A549 (cell line): Measurements from ENCODE around the gene TPCN2. TPM values are rescaled to one million over a fixed set of nuclear protein-coding genes. Genes with fewer than 3 reads are reported as not detected.

Source experiments
- ATAC-seq, 2 experiments: fragments of 200-7000 bp in 1 of 2; fragments of >200 bp in 1 of 2; cut with Nextera tagmentation in 1 of 2; cut with Tn5 transposase in 1 of 2; 3 replicates each; pipeline versions ENCODE4 v1.8.0 to v1.9.1; 2018 to 2020; ENCODE audit warnings: mild to moderate bottlenecking in 1 of 2, moderate library complexity in 1 of 2
- CTCF ChIA-PET: fragments of 300-600 bp; sonication (Branson Sonifier 250); formaldehyde crosslinking; extraction: SDS; loops from one replicate; lab custom pipeline; 2021; ENCODE audit warnings: antibody characterized with exemption, inconsistent platforms; lab: Yijun Ruan, JAX
- POLR2A ChIA-PET: fragments of 350-600 bp; formaldehyde crosslinking; extraction: SDS; loops from one replicate; lab custom pipeline; 2021; ENCODE audit warnings: antibody characterized with exemption, inconsistent platforms; lab: Yijun Ruan, JAX
- DNase-seq, 2 experiments: peaks; one replicate each; pipeline versions ENCODE4 v3.0.0 to v3.0.0-alpha.2; 2011 to 2016; ENCODE audit warnings: low read depth in 1 of 2, low spot score in 1 of 2
- FAIRE-seq: peaks from 2 replicates; lab custom pipeline; 2011; peaks lifted over from hg19 to GRCh38; lab: Jason Lieb, UNC
- H3K27ac ChIP-seq, 2 experiments: fragments of >200 bp; sonication (Bioruptor Twin); formaldehyde crosslinking; 3 replicates each; pipeline ENCODE4 v1.5.1; 2016 to 2017
- H3K4me1 ChIP-seq: fragments of >200 bp; sonication (Bioruptor Twin); formaldehyde crosslinking; 3 replicates; pipeline ENCODE4 v1.6.1; 2016
- H3K4me2 ChIP-seq: fragments of >200 bp; sonication (Bioruptor Twin); formaldehyde crosslinking; 3 replicates; pipeline ENCODE4 v1.6.1; 2016
- H3K4me3 ChIP-seq: fragments of >200 bp; sonication (Bioruptor Twin); formaldehyde crosslinking; 3 replicates; pipeline ENCODE4 v1.5.1; 2016
- H3K9me3 ChIP-seq: fragments of >200 bp; sonication (Bioruptor Twin); formaldehyde crosslinking; 3 replicates; pipeline ENCODE4 v1.6.1; 2016
- BCL3 ChIP-seq: fragments of >200 bp; sonication (Bioruptor Twin); formaldehyde crosslinking; IDR thresholded peaks from 3 replicates; pipeline ENCODE4 v1.6.1; 2016
- CHD4 ChIP-seq: fragments of 200-600 bp; sonication (generic); IDR thresholded peaks from 2 replicates; pipeline ENCODE4 v1.6.1; 2016; ENCODE audit warnings: antibody characterized with exemption, mild to moderate bottlenecking, borderline replicate concordance
- EHF ChIP-seq: fragments of 250-450 bp; sonication (Bioruptor Pico); IDR thresholded peaks from 2 replicates; pipeline ENCODE4 v1.5.0; 2020; ENCODE audit warnings: mild to moderate bottlenecking
- EHMT2 ChIP-seq: fragments of 200-600 bp; sonication (generic); IDR thresholded peaks from 2 replicates; pipeline ENCODE4 v1.6.1; 2016; ENCODE audit warnings: antibody characterized with exemption, low read depth, mild to moderate bottlenecking, moderate library complexity
- ESRRA ChIP-seq: fragments of 150-350 bp; IDR thresholded peaks from 2 replicates; pipeline ENCODE4 v1.6.1; 2014; ENCODE audit warnings: mild to moderate bottlenecking, low read length, borderline replicate concordance
- FOSL2 ChIP-seq, 2 experiments: fragments of 450-650 bp in 1 of 2; fragments of >200 bp in 1 of 2; sonication (Bioruptor Twin) in 1 of 2; formaldehyde crosslinking; IDR thresholded peaks; 2 replicates each; pipeline versions ENCODE4 v1.5.0 to v1.6.1; 2016 to 2020; ENCODE audit warnings: mild to moderate bottlenecking in 1 of 2, moderate library complexity in 1 of 2
- FOXS1 ChIP-seq: fragments of 250-450 bp; sonication (Bioruptor Pico); IDR thresholded peaks from 2 replicates; pipeline ENCODE4 v1.5.0; 2020; ENCODE audit warnings: mild to moderate bottlenecking, moderate library complexity
- GATA3 ChIP-seq: IDR thresholded peaks from 2 replicates; pipeline ENCODE4 v1.6.1; 2012; ENCODE audit warnings: borderline replicate concordance
- HEYL ChIP-seq: fragments of 250-450 bp; sonication (Bioruptor Pico); IDR thresholded peaks from 2 replicates; pipeline ENCODE4 v1.8.0; 2021; ENCODE audit warnings: mild to moderate bottlenecking, moderate library complexity
- HOXA7 ChIP-seq: fragments of 250-450 bp; sonication (Bioruptor Pico); IDR thresholded peaks from 2 replicates; pipeline ENCODE4 v1.5.0; 2020; ENCODE audit warnings: mild to moderate bottlenecking, moderate library complexity
- HOXB13 ChIP-seq: fragments of 250-450 bp; sonication (Bioruptor Pico); IDR thresholded peaks from 2 replicates; pipeline ENCODE4 v1.5.0; 2020; ENCODE audit warnings: low read depth, mild to moderate bottlenecking, moderate library complexity
- HOXB5 ChIP-seq: fragments of 250-450 bp; sonication (Bioruptor Pico); IDR thresholded peaks from 2 replicates; pipeline ENCODE4 v1.5.0; 2020; ENCODE audit warnings: mild to moderate bottlenecking, moderate library complexity
- JUN ChIP-seq, 2 experiments: fragments of >200 bp; sonication (Bioruptor Twin); formaldehyde crosslinking; IDR thresholded peaks; 2 replicates in 1 of 2; 3 replicates in 1 of 2; pipeline ENCODE4 v1.6.1; 2016 to 2017
- KDM1A ChIP-seq: fragments of 200-600 bp; sonication (generic); IDR thresholded peaks from 2 replicates; pipeline ENCODE4 v1.6.1; 2016; ENCODE audit warnings: low read depth, mild to moderate bottlenecking
- KDM5A ChIP-seq: fragments of 200-600 bp; sonication (generic); IDR thresholded peaks from 2 replicates; pipeline ENCODE4 v1.6.1; 2016; ENCODE audit warnings: antibody characterized with exemption, mild to moderate bottlenecking
- MAZ ChIP-seq: fragments of 150-350 bp; IDR thresholded peaks from 2 replicates; pipeline ENCODE4 v1.6.1; 2014; ENCODE audit warnings: antibody characterized with exemption, low read depth, low read length, borderline replicate concordance
- MYC ChIP-seq: IDR thresholded peaks from 2 replicates; pipeline ENCODE4 v1.6.1; 2012; ENCODE audit warnings: mild to moderate bottlenecking, inconsistent platforms, low read length, improper control_type of control experiment, borderline replicate concordance
- NFE2L2 ChIP-seq: fragments of 150-350 bp; conservative IDR thresholded peaks from 2 replicates; pipeline ENCODE4 v1.6.1; 2014; ENCODE audit warnings: low read length
- NR3C1 ChIP-seq: fragments of >200 bp; sonication (Bioruptor Twin); formaldehyde crosslinking; IDR thresholded peaks from 3 replicates; pipeline ENCODE4 v1.6.1; 2017
- PHF8 ChIP-seq: fragments of 200-600 bp; sonication (generic); IDR thresholded peaks from 2 replicates; pipeline ENCODE4 v1.6.1; 2016; ENCODE audit warnings: low read depth, mild to moderate bottlenecking, antibody characterized with exemption, moderate library complexity, borderline replicate concordance
- POLR2AphosphoS2 ChIP-seq: conservative IDR thresholded peaks from 2 replicates; pipeline ENCODE4 v1.6.1; 2012; ENCODE audit warnings: low read length, improper control_type of control experiment, inconsistent platforms
- RAD21 ChIP-seq, 2 experiments: fragments of >200 bp in 1 of 2; sonication (Bioruptor Twin) in 1 of 2; formaldehyde crosslinking in 1 of 2; IDR thresholded peaks in 1 of 2; conservative IDR thresholded peaks in 1 of 2; 2 replicates in 1 of 2; 3 replicates in 1 of 2; pipeline ENCODE4 v1.6.1; 2012 to 2018; ENCODE audit warnings: inconsistent platforms in 1 of 2
- RCOR1 ChIP-seq: fragments of 150-350 bp; IDR thresholded peaks from 2 replicates; pipeline ENCODE4 v1.6.1; 2014; ENCODE audit warnings: antibody characterized with exemption, low read length, low read depth
- USF2 ChIP-seq: fragments of 450-650 bp; IDR thresholded peaks from 2 replicates; pipeline ENCODE4 v1.6.1; 2014; ENCODE audit warnings: antibody characterized with exemption
- ZFP36 ChIP-seq: fragments of 450-650 bp; IDR thresholded peaks from 2 replicates; pipeline ENCODE4 v1.6.1; 2014; ENCODE audit warnings: borderline replicate concordance; ENCODE audit not compliant: partially characterized antibody
- ZNF302 ChIP-seq: fragments of 250-450 bp; sonication (Bioruptor Pico); IDR thresholded peaks from 2 replicates; pipeline ENCODE4 v1.9.0; 2021; ENCODE audit warnings: inconsistent platforms, mild to moderate bottlenecking, moderate library complexity
- ZSCAN20 ChIP-seq: fragments of 250-450 bp; sonication (Bioruptor Pico); IDR thresholded peaks from 2 replicates; pipeline ENCODE4 v1.8.0; 2022; ENCODE audit warnings: mild to moderate bottlenecking, moderate library complexity
- WGBS: methylation state at CpG from one replicate; pipeline ENCODE4 v1.1.6; 2017; ENCODE audit errors: missing lambda C conversion rate; 5-methylcytosine and 5-hydroxymethylcytosine counted together
- polyA plus RNA-seq, 4 experiments: library from polyadenylated mRNA; depleted of rRNA in 3 of 4; stranded (reverse); fragments of >200 nt; fragmentation: RNase III in 1 of 4; extraction: RNeasy Plus Mini Kit Qiagen cat#74134 plus additional on column Dnase treatment in 1 of 4; gene quantifications; 2 replicates in 3 of 4; 3 replicates in 1 of 4; pipeline ENCODE4 v1.2.3, GENCODE V29; 2011 to 2017
- TF ChIP-seq, protein P1 (sequence below): fragments of 200-600 bp; sonication (generic); IDR thresholded peaks from 2 replicates; pipeline ENCODE4 v1.6.1; 2016; ENCODE audit warnings: antibody characterized with exemption, mild to moderate bottlenecking, moderate library complexity
- TF ChIP-seq, protein P2 (sequence below): IDR thresholded peaks from 2 replicates; pipeline ENCODE4 v1.6.1; 2012
- TF ChIP-seq, protein P3 (sequence below): fragments of 150-350 bp; IDR thresholded peaks from 2 replicates; pipeline ENCODE4 v1.6.1; 2014; ENCODE audit warnings: low read depth, mild to moderate bottlenecking, low read length

TPCN2 gene
- polyA plus RNA-seq, 2 of the 4 experiments (the other 2 are of a cell fraction), result 8.1 to 8.8 TPM

DNA sequence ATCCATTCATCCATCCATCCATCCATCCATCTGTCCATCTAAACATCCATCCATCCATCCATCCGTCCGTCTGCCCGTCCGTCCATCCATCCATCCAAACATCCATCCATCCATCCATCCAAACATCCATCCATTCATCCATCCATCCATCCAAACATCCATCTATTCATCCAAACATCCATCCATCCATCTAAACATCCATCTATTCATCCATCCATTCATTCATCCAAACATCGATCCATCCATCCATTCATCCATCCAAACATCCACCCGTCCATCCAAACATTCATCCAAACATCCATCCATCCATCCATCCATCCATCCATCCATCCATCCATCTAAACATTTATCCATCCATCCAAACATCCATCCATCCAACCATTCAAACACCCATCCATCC lies 61.7 kb downstream of the TPCN2 start:
- no peak for ATAC-seq
- WGBS, result 81% methylated on average over 6 of the region's 6 CpGs

DNA sequence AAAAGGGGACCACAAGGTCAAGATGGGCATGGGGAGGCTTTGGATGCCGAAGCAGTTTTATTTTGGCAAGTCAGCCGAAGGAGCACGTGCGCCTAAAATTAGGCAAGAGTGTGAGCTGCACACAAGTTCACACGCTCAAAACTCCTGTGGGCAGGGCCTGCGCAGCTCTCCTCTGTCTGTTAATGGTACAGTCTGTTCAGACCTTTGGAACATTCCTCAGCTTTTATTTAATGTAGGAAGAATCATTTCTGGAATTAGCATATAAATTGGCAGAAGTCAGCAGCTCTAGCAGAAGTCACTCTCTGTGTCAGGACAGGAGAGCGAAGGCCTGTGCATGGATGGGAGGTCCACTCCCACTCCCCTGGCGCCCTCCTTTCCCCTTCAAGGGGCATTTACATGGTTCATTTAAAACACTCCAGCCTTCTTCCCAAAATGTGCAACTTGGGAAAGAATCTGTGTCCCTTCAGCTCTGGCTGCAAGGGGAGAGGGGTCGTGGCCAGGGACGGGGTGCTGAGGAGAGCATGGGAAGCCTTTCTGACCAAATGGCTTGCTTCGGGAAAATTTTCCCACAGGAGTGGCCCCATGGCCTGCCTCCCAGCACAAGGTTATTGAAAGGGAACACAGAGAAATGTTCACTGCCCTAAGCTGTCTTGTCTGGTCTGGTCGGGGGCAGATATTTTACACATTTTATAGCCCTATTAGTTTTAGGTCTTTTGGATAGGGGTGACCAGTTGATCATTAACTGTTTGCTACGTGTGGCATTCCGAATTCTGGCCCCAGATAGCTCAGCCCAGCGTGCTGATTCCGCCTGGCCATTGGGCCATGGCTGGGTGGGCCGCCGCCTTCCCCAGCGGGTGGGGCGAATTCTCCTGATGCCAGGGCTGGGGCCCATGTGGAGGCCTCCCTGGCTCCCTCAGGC lies 63.2 kb downstream of the TPCN2 start:
- ATAC-seq (no peak), FAIRE-seq (no peak), DNase-seq (no peak)
- no peak overlapping the region for H3K4me3 ChIP-seq
- peaks cover 17% of the 10 kb centered on the region for H3K4me1 ChIP-seq
- ChIA-PET CTCF (interaction anchor here (0.7 to 2.1 kb wide), 6 partner anchors 9 to 556 kb away, joined by 3 to 11 read pairs (median 5); no protein-coding TSS in a partner anchor), POLR2A (no interaction called here)
- H3K27ac ChIP-seq, result peak overlapping the region; percentile 35 to 52; a peak in 3 of 6 replicates
- 88% methylated on average over 20 of the region's 20 CpGs for WGBS
- no peak for TF ChIP-seq HOXA7 (CRISPR knock-in tag)
- TF ChIP-seq CHD4, result no peak
- TF ChIP-seq RCOR1, result no peak
- no peak for TF ChIP-seq NFE2L2
- no peak for TF ChIP-seq KDM1A
- no peak for TF ChIP-seq ESRRA
- no peak for TF ChIP-seq ZSCAN20 (CRISPR knock-in tag)
- TF ChIP-seq ZNF302 (CRISPR knock-in tag), result no peak
- TF ChIP-seq, protein P1, sequence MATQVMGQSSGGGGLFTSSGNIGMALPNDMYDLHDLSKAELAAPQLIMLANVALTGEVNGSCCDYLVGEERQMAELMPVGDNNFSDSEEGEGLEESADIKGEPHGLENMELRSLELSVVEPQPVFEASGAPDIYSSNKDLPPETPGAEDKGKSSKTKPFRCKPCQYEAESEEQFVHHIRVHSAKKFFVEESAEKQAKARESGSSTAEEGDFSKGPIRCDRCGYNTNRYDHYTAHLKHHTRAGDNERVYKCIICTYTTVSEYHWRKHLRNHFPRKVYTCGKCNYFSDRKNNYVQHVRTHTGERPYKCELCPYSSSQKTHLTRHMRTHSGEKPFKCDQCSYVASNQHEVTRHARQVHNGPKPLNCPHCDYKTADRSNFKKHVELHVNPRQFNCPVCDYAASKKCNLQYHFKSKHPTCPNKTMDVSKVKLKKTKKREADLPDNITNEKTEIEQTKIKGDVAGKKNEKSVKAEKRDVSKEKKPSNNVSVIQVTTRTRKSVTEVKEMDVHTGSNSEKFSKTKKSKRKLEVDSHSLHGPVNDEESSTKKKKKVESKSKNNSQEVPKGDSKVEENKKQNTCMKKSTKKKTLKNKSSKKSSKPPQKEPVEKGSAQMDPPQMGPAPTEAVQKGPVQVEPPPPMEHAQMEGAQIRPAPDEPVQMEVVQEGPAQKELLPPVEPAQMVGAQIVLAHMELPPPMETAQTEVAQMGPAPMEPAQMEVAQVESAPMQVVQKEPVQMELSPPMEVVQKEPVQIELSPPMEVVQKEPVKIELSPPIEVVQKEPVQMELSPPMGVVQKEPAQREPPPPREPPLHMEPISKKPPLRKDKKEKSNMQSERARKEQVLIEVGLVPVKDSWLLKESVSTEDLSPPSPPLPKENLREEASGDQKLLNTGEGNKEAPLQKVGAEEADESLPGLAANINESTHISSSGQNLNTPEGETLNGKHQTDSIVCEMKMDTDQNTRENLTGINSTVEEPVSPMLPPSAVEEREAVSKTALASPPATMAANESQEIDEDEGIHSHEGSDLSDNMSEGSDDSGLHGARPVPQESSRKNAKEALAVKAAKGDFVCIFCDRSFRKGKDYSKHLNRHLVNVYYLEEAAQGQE, result no peak
- TF ChIP-seq USF2, result no peak
- no peak for TF ChIP-seq HEYL (CRISPR knock-in tag)
- TF ChIP-seq, protein P2, sequence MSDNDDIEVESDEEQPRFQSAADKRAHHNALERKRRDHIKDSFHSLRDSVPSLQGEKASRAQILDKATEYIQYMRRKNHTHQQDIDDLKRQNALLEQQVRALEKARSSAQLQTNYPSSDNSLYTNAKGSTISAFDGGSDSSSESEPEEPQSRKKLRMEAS, result no peak
- no peak for TF ChIP-seq RAD21 (conservative IDR thresholded peaks at IDR 0.05 in 1 of 2, IDR thresholded peaks at IDR 0.05 in 1 of 2)
- TF ChIP-seq GATA3, result no peak
- no peak for TF ChIP-seq MYC
- TF ChIP-seq BCL3, result no peak
- TF ChIP-seq, protein P3, sequence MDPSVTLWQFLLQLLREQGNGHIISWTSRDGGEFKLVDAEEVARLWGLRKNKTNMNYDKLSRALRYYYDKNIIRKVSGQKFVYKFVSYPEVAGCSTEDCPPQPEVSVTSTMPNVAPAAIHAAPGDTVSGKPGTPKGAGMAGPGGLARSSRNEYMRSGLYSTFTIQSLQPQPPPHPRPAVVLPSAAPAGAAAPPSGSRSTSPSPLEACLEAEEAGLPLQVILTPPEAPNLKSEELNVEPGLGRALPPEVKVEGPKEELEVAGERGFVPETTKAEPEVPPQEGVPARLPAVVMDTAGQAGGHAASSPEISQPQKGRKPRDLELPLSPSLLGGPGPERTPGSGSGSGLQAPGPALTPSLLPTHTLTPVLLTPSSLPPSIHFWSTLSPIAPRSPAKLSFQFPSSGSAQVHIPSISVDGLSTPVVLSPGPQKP, result no peak
- TF ChIP-seq KDM5A, result no peak
- no peak for TF ChIP-seq POLR2AphosphoS2
- no peak for TF ChIP-seq HOXB13
- no peaks in the 10 kb centered on the region for H3K9me3 ChIP-seq
- no peak overlapping the region for H3K4me2 ChIP-seq

More for the DNA sequence above, 61.7 kb downstream of the TPCN2 start:
- CTCF ChIA-PET, result interaction anchor here (1.3 to 15.2 kb wide), 3 partner anchors 9 to 558 kb away, joined by 3 to 220 read pairs (median 13); no protein-coding TSS in a partner anchor
- no peaks in the 10 kb centered on the region for H3K9me3 ChIP-seq
- no peak overlapping the region for H3K4me3 ChIP-seq
- no peak overlapping the region for H3K27ac ChIP-seq
- TF ChIP-seq, protein P3, result no peak
- TF ChIP-seq NFE2L2, result no peak
- TF ChIP-seq PHF8, result no peak
- TF ChIP-seq POLR2AphosphoS2, result no peak
- no peak for TF ChIP-seq HOXB5 (CRISPR knock-in tag)
- no peak for TF ChIP-seq JUN (IDR thresholded peaks at IDR 0.05)
- no peak for TF ChIP-seq MAZ
- TF ChIP-seq ZFP36, result no peak
- no peak for TF ChIP-seq NR3C1
- TF ChIP-seq EHF, result no peak
- no peak for TF ChIP-seq FOSL2 (IDR thresholded peaks at IDR 0.05)
- no peak for TF ChIP-seq FOSL2 (CRISPR knock-in tag; IDR thresholded peaks at IDR 0.05)
- no peak for TF ChIP-seq RAD21 (conservative IDR thresholded peaks at IDR 0.05 in 1 of 2, IDR thresholded peaks at IDR 0.05 in 1 of 2)
- no peak for TF ChIP-seq EHMT2
- TF ChIP-seq FOXS1 (CRISPR knock-in tag), result no peak
- DNase-seq, result no peak
- H3K4me2 ChIP-seq, result no peak overlapping the region
- H3K4me1 ChIP-seq, result peaks cover 11% of the 10 kb centered on the region
- POLR2A ChIA-PET, result no interaction called here
- no peak for FAIRE-seq
